HG03469 (cell line): ENCODE measurements around the gene ELFN1.

Experiments
- ATAC-seq: cut with Tn5 transposase; IDR thresholded peaks from one replicate; pipeline ENCODE4 v1.9.1; 2021; ENCODE audit warnings: mild to moderate bottlenecking, moderate library complexity, moderate number of reproducible peaks; ENCODE audit not compliant: unreplicated experiment

ELFN1 gene

DNA sequence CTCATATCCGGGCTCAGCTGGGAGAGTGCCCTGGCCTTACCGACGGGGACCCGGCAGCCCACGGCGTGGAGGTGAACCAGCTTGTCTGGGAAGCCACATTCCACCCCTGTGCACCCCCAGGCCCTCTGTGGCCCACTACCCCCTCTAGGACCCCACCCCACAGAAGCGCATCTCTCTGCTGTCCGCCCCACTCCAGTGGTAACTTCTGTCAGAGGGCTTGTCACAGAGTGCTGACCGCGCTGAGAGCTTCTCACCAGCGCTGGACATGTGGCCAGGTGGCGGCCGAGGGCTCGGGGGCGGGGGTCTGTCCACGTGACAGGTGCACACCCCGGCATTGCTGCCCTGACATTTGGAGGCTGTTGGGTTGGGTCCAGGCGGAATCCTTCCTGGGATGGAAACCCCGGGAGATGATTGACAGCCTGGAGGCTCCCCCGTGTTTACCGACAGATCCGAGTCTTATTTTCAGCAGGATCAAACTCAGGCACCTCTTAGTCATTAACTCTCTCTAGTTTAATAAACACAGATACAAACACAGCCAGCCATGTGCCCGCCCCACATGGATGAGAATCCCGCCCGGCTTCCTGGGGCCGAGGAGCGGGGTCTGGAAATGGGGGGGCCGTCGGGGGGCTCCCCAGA lies 5.1 kb downstream of the ELFN1 start:
- no peak for ATAC-seq

- ATAC-seq, result no peak
Observed at GRCh38 chr7:1675673-1676549, 5.8 kb downstream of the ELFN1 start.

GRCh38 chr7:1676550-1677078 lies 6.5 kb downstream of the ELFN1 start:
- ATAC-seq, result no peak

- ATAC-seq, result no peak
Observed at GRCh38 chr7:1677206-1678080, 7.4 kb downstream of the ELFN1 start.

- no peak for ATAC-seq
Observed at GRCh38 chr7:1678081-1678543, 8.0 kb downstream of the ELFN1 start.

GRCh38 chr7:1678571-1679325 lies 8.7 kb downstream of the ELFN1 start:
- ATAC-seq, result no peak

DNA sequence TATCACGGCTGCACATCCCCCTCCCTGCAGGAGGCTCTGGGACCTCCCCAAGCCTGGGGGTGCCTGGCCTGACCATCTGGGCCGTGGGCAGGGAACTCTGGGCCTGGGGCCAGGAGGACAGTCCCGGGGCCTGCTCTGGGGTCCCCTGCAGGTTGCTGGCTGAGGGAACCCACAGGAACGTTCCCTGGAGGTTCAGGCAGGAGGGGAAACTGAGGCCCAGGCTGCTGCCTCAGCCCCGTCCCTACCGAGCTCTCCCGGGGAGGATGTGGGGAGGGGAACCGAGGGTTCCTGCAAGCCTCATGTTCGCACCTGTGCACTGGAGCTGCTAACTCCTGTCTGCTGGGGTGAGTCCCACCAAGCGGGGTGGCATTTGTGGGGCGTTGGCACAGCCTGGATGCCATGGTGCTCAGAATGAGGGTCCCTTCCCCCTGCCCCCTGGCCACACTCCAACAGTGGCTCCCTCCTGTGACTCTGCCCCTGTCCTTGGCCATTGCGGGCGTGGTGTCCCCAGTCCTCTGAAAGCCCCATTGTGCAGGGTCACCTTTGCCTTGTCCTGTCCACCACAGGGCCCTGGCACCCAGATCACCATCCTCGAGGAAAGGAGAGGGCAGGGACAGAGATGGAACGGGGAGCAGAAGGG lies 9.4 kb downstream of the ELFN1 start:
- no peak for ATAC-seq

GRCh38 chr7:1679966-1680730 lies 10.1 kb downstream of the ELFN1 start:
- ATAC-seq, result no peak

GRCh38 chr7:1681581-1681980 lies 11.5 kb downstream of the ELFN1 start:
- ATAC-seq, result no peak

- ATAC-seq, result no peak
Observed at GRCh38 chr7:1685000-1685624, 15.0 kb downstream of the ELFN1 start.

DNA sequence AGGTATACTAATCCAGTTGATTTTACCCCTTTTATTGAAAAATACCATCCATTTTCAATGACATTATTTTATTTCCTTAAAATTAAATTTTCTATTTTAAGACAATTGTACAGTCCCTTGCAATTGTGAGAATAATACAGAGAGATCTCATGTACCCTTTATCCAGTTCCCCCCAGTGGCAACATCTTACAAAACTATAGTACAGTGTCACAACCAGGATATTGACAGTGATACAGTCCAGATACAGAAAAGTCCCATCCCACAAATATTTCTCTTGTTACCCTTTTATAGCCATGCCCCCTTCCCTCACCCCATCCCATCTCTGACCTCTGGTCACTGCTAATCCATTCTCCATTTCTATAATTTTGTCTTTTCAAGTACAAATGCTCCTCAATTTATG lies 18.5 kb downstream of the ELFN1 start:
- no peak for ATAC-seq

DNA sequence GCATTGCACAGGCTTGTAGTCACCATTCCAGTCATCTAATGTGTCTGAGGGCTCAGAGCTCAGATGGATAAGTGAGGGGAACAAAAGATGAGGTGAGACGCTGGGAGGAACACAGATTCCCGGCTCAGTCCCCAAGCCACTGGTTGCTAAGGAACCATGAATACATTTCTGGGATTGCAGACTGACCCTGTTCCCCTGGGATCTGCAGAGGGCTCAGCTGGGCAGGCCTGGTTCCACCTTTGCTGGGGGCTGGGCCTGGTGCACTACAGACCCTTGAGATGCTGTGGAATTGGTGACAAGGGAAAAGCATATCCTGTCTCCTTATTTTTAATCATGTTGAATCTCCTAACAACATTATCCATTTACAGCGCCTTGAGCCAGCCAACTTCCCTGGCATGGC lies 19.2 kb downstream of the ELFN1 start:
- no peak for ATAC-seq

- ATAC-seq, result no peak
Observed at GRCh38 chr7:1690359-1690958, 20.4 kb downstream of the ELFN1 start.

DNA sequence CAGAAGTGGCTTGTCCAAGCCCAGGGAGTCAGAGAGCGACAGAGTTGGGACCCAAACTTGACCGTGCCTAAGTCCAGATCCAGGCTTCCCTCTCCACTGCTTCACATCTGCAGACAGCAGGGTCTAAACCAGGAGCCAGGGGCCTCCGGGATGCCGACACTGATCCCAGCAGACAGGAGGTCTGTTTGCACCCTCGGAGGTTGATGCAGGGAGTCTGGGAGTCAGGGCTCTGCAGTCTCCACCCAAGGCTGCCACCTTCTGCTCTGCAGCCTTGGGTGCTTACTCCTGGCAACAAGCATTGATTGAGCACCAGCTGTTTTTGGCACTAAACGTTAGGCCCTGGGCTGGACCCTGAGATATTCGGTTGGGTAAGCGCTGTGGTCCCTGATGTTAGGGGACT lies 21.0 kb downstream of the ELFN1 start:
- no peak for ATAC-seq

GRCh38 chr7:1691601-1692514 lies 21.8 kb downstream of the ELFN1 start:
- no peak for ATAC-seq

- no peak for ATAC-seq
Observed at GRCh38 chr7:1692515-1693418, 22.7 kb downstream of the ELFN1 start.
